ENCODE data around the gene NPRL2. TPM values are rescaled to one million over a fixed set of nuclear protein-coding genes. Genes with fewer than 3 reads are reported as not detected.

The NPRL2 gene
- total and polyA plus RNA-seq, 2 of the 8 experiments (the other 6 are each of a cell fraction or from before 2014, with no cell fraction given) = 28.4 to 51.4 TPM

GRCh38 chr3:50314342-50314741 is 36.2 kb downstream of the NPRL2 start:
- H2BK20ac ChIP-seq (ENCODE audit: low read length) = no peak overlapping the region
- no peak overlapping the region for H2BK12ac ChIP-seq (ENCODE audit: low read depth, low read length)
- H3K9me3 ChIP-seq (ENCODE audit: insufficient read depth in 2 of 2, low read depth in 1 of 2, low read length in 1 of 2) = peaks cover 7 to 13% of the 10 kb centered on the region in 2 experiments; a peak in 2 of 4 replicates
- H4K5ac ChIP-seq (ENCODE audit: insufficient read length, low read depth, low read length) = no peak overlapping the region
- peaks cover 16 to 26% of the 10 kb centered on the region in 2 experiments for H4K20me1 ChIP-seq (replicated peaks in 1 of 2; ENCODE audit: control insufficient read depth in 1 of 2, insufficient read depth in 2 of 2, low read length in 2 of 2)
- DNase-seq (ENCODE audit: low read depth in 1 of 2, low spot score in 2 of 2) (no peak), FAIRE-seq (no peak)
- no peak overlapping the region for H4K8ac ChIP-seq (ENCODE audit: extremely low read depth, insufficient read depth, low read length)
- no peak overlapping the region for H3K4ac ChIP-seq (replicated peaks; ENCODE audit: insufficient read length, low read depth, low read length)
- ChIA-PET POLR2A (ENCODE audit: partially characterized antibody) (interaction anchor here (1.1 to 12.6 kb wide), 4 partner anchors 12 to 36 kb away, joined by 3 to 149 read pairs (median 6); partner anchors contain the start of genes CYB561D2, HYAL1, HYAL3 and NAA80), CTCF (ENCODE audit: partially characterized antibody) (interaction anchor here (0.6 to 1.8 kb wide), 5 partner anchors 9 to 657 kb away, joined by 3 to 12 read pairs (median 4); partner anchors contain the start of genes HYAL3, LSMEM2 and NAA80)
- no peaks in the 10 kb centered on the region for H3K27me3 ChIP-seq (replicated peaks in 1 of 4; ENCODE audit: control insufficient read depth in 3 of 4, extremely low read depth in 1 of 4, insufficient read depth in 3 of 4, low read length in 3 of 4)
- H2BK120ac ChIP-seq (replicated peaks; ENCODE audit: low read depth, low read length) = no peak overlapping the region
- no peak overlapping the region for H3K27ac ChIP-seq (ENCODE audit: low read depth, low read length)
- H3K4me1 ChIP-seq (replicated peaks in 1 of 4; ENCODE audit: control insufficient read depth in 3 of 4, insufficient read depth in 4 of 4, low read length in 3 of 4) = peaks cover 0 to 3% (median 1%) of the 10 kb centered on the region in 4 experiments; a peak in 1 of 7 replicates
- H3K56ac ChIP-seq (replicated peaks; ENCODE audit: insufficient read length, low read depth, low read length) = no peak overlapping the region
- peaks cover 9% of the 10 kb centered on the region for H3K79me1 ChIP-seq (ENCODE audit: low read depth, low read length)
- peaks cover 0 to 10% of the 10 kb centered on the region in 2 experiments; a peak in 2 of 4 replicates for H3K79me2 ChIP-seq (ENCODE audit: control insufficient read depth in 1 of 2, insufficient read depth in 2 of 2, low read length in 2 of 2)
- no peak overlapping the region for H2BK5ac ChIP-seq (ENCODE audit: low read depth, low read length)
- H3K4me3 ChIP-seq (ENCODE audit: extremely low read depth in 1 of 4, insufficient read depth in 2 of 4, low read depth in 3 of 4, low read length in 4 of 4) = no peak overlapping the region
- H2BK15ac ChIP-seq (ENCODE audit: low read length) = no peak overlapping the region
- no peak overlapping the region for H3K9ac ChIP-seq (replicated peaks in 1 of 4; ENCODE audit: extremely low read depth in 1 of 4, low read depth in 3 of 4, low read length in 3 of 4)
- 92% methylated on average over 3 of the region's 3 CpGs; no CpG with 5 or more reads in 1 of the 2 experiments for WGBS, 2 experiments (ENCODE audit: extremely low coverage in 1 of 2, insufficient coverage in 1 of 2, insufficient read length in 1 of 2, insufficient replicate concordance in 2 of 2, low coverage in 1 of 2, low lambda C conversion rate in 2 of 2, missing lambda C conversion rate in 1 of 2)
- H3K23ac ChIP-seq (ENCODE audit: insufficient read length) = no peak overlapping the region
- H3K14ac ChIP-seq (ENCODE audit: insufficient read length) = no peak overlapping the region
- H2AFZ ChIP-seq (ENCODE audit: low read length) = no peak overlapping the region
- H4K91ac ChIP-seq (replicated peaks; ENCODE audit: insufficient read length, low read length) = no peak overlapping the region
- no peaks in the 10 kb centered on the region for H3K23me2 ChIP-seq (ENCODE audit: low read depth, low read length)
- no peak overlapping the region for H2AK5ac ChIP-seq (ENCODE audit: low read depth, low read length)
- no peak overlapping the region for H3K18ac ChIP-seq (ENCODE audit: extremely low read depth, low read length)
- no peak overlapping the region for H3K4me2 ChIP-seq (ENCODE audit: insufficient read depth in 1 of 2, low read depth in 2 of 2, low read length in 2 of 2)
- H3K36me3 ChIP-seq (ENCODE audit: control insufficient read depth in 2 of 4, insufficient read depth in 4 of 4, low read length in 3 of 4) = peaks cover 9 to 27% (median 21%) of the 10 kb centered on the region in 4 experiments
- TF ChIP-seq TCF12 (IDR thresholded peaks at IDR 0.05; ENCODE audit: low read depth, low read length) (no peak), POLR2A (IDR thresholded peaks at IDR 0.05; ENCODE audit: control extremely low read depth in 1 of 2, low read depth in 2 of 2, low read length in 2 of 2) (no peak)

Data from H1 (cell line).